HG03039 (cell line): ENCODE data around the gene PIK3CG.
"Not testable (repeated sequence)": the region's sequence is repeated elsewhere in the genome, so short reads cannot be mapped to it uniquely, and the experiment has no call there.

Experiments
- ATAC-seq: cut with Tn5 transposase; IDR thresholded peaks from one replicate; pipeline ENCODE4 v1.9.1; 2021; ENCODE audit warnings: mild to moderate bottlenecking, moderate library complexity; ENCODE audit not compliant: unreplicated experiment

The PIK3CG gene

DNA sequence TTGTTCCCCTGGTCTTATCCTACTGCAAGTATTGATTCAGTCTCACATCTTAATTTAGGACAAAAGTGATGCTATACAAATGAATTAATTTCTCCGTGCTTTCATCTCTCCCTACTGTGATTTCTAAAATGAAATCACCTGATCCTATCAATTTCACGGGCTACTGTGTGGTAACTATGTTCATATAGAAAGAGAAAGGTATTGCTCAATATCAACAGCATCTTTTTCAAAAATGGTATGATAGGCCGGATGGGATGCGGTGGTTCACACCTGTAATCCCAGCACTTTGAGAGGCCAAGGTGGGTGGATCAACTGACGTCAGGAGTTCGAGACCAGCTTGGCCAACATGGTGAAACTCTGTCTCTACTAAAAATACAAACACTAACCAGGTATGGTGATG lies 71.2 kb downstream of the PIK3CG start:
- ATAC-seq, result no peak

DNA sequence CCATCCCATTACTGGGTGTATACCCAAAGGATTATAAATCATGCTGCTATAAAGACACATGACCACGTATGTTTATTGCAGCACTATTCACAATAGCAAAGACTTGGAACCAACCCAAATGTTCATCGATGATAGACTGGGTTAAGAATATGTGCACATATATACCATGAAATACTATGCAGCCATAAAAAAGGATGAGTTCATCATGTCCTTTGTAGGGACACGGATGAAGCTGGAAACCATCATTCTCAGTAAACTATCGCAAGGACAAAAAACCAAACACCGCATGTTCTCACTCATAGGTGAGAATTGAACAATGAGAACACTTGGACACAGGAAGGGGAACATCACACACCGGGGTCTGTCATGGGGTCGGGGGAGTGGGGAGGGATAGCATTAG lies 73.0 kb downstream of the PIK3CG start:
- not testable (repeated sequence) for ATAC-seq

DNA sequence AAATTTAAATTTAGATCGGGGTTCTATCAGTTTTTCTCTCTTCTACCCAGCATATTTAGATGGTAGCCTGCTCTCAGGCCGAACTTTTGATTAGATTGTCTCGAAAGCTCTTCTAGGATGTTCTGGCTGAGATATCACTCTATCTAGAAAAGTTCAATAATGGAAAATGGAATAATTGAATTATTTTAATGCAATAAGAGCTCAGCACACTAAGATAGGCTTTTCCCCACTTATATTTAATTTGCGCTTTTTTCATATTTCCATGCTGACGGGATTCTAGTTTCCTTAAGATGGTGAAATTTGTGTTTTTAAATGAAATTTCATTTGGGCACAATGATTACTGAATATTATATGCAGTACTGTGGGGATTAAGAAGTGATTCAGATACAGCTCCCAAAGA lies 73.7 kb downstream of the PIK3CG start:
- ATAC-seq, result no peak

DNA sequence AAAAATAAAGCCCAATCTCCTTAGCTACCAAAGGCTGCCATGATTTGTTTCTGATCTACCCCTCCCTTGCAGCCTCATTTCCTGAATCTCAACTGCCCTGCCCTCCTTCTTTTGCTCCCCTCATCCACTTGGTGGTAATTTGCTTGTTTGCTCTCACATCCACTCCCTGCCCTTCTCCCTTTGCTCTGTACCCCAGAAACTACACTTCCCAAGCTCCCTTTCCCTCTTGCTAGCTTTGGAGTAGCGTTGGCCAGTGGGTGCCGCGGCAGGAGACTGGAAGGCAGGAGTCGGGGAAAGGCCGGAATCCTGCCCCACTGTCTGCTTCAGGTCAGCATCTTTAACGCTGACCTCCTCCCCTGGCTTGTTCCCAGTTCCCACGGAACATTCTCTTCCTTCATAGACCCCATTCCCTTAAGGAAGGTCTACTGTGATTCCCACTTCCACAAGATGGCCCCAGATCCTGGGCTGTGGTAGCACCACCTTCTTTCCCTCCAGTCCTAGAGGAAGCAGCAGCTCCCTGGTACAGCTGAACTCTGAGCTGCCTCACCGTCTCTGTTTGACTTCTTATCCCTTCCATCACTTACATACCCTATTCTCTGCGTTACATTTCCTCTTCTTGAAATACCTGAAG lies 79.1 kb downstream of the PIK3CG start:
- no peak for ATAC-seq

DNA sequence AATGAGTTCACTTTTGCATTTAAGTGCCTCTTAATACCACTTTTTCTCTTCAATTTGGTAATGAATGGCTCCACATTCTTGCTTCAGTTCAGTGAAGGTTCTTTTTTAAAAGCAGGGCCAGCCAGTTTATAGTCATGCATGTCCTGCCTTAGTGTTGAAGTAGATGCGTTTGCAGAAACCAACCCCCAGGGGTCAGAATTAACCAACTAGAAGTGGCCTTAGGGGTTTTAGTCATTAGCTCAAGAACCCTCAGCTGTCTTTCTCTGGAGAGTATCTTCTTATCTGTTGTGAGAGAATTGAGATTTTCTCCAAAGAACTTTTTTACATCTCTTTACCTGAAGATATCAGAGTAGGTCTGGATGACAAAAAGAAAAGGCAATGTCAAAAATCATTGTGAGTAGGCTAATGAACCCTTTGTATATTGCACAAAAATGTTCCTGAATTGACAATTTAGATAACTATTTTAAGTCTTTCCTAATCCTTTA lies 82.2 kb downstream of the PIK3CG start:
- ATAC-seq, result no peak

DNA sequence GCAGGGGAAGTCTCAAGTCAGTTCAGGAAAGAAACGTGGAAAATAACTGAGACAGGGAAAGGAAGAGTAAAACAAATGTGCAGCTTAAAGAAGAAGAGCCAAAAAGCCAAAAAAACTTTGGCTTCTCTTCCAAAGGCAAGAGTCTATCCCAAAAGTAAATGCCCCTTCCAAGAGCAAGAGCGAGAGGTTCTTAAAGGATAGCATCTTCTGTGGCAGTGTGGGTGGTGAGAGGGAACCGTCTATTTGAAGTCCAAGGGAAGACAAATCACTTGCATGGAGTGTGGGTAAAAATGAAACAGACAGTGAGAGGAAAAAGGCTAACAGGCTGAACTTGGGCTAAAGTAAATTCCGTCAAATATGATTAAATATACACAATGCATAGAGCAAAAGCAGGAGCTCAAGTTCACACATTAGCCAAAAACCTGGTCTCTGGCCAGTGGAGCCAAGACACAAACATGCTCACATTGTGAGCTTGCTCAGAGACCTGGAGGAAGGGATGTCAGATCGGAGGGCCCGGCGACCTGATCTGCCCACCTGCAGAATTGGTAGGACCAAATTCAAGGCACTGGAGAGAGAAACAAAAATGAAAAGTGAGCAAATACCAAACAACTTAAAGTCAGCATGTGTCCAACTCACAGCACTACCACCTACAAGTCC lies 87.0 kb downstream of the PIK3CG start:
- ATAC-seq, result no peak

DNA sequence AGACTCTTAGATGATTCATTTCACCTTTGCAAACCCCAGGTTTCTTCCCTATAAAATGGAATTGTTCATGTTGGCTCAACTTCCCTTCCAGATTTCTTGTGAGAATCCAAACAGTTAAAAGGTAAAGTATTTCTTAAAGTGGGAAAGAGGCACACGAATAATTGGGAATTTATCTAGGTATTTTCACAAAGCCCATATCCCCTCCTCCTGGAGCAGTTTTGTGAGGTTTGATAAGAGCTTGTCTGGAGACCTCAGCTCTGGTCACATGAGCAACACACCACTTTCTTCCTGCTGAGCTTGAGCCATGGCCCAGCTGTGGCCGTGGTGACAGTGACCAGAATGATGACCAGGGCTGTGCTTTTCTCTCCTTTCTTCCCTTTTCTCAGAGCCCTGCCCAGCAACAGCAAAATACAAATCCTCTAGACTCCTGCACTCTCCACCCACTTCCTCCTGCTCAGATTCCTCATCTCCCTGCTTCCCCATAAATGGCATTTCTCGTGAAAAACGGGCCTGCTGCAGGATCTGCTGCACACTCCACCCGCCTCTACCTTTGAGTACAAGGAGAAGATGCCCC lies 87.7 kb downstream of the PIK3CG start:
- ATAC-seq, result no peak

DNA sequence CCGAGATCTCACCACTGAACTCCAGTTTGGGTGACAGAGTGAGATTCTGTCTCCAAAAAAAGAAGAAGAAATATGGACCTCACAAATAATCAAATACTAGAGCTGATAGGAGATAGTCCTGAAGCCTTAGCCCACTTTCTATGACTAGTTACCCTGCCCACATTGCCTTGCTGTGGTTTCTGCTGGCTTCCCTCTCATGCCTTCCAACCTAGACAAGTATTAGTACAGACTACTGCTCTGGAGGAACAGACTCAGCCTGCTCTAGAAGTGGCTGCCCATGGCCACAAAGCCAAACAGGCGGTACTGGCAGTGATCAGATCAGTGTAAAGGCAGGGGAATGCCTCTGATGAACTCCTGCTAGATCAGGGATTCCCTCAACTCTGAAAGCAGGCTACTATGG lies 89.8 kb downstream of the PIK3CG start:
- no peak for ATAC-seq

DNA sequence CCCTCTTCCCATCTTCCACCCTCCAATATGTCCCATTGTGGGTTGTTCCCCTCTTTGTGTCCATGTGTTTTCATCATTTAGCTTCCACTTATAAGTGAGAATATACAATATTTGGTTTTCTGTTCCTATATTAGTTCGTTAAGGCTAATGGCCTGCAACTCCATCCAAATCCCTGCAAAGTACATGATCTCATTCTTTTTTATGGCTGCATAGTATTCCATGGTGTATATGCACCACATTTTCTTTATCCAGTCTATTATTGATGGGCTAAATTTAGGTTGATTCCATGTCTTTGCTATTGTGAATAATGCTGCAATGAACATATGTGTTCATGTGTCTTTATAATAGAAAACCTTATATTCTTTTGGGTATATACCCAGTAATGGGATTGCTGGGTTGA lies 90.8 kb downstream of the PIK3CG start:
- not testable (repeated sequence) for ATAC-seq
